ENCODE data around the gene GGTLC2.

GRCh38 chr22:22678970-22679369, 34.6 kb downstream of the GGTLC2 start:
- no peak for TF ChIP-seq EZH2 (IDR thresholded peaks at IDR 0.05; ENCODE audit: borderline replicate concordance)
- no peak for TF ChIP-seq CTCF (IDR thresholded peaks at IDR 0.05; ENCODE audit: poor library complexity)
- no peak for TF ChIP-seq EZH2phosphoT487 (IDR thresholded peaks at IDR 0.05; ENCODE audit: low read depth, severe bottlenecking, unreplicated experiment)
